DOHH2 (cell line): ENCODE measurements around the gene SLC25A27.

Experiments used
- CTCF ChIP-seq: fragments of 200-600 bp; sonication (generic); IDR thresholded peaks from one replicate; pipeline ENCODE4 v1.5.1; 2014; ENCODE audit warnings: antibody characterized with exemption, mild to moderate bottlenecking, low read depth, low read length; ENCODE audit not compliant: poor library complexity, severe bottlenecking
- EZH2phosphoT487 ChIP-seq: fragments of 200-600 bp; sonication (generic); IDR thresholded peaks from 2 replicates; pipeline ENCODE4 v1.6.1; 2017; ENCODE audit warnings: borderline replicate concordance, mild to moderate bottlenecking, antibody characterized with exemption, low read length, moderate library complexity, mixed read lengths

GRCh38 chr6:46612645-46613044 lies 40.1 kb upstream of the SLC25A27 start:
- TF ChIP-seq CTCF: no peak
- TF ChIP-seq EZH2phosphoT487: no peak
